Panc1 (cell line): ENCODE results near the gene BRAF.

Experiments
- CTCF ChIP-seq: fragments of 450-650 bp; IDR thresholded peaks from 2 replicates; pipeline ENCODE4 v1.5.1; 2017; ENCODE audit warnings: mild to moderate bottlenecking
- POLR2AphosphoS5 ChIP-seq: IDR thresholded peaks from 2 replicates; pipeline ENCODE4 v1.6.1; 2012; ENCODE audit warnings: mild to moderate bottlenecking, low read depth, low read length, moderate library complexity
- REST ChIP-seq, 2 experiments: IDR thresholded peaks; 2 replicates each; pipeline ENCODE4 v1.6.1; 2011 to 2012; ENCODE audit warnings: low read depth in 2 of 2, control low read depth in 1 of 2, low read length in 1 of 2, mild to moderate bottlenecking in 1 of 2, moderate library complexity in 1 of 2; ENCODE audit not compliant: insufficient read depth in 1 of 2
- TCF7L2 ChIP-seq: IDR thresholded peaks from 2 replicates; pipeline ENCODE4 v1.6.1; 2011; ENCODE audit warnings: mild to moderate bottlenecking, low read depth, low read length, inconsistent platforms

GRCh38 chr7:140917258-140917657, 7.5 kb downstream of the BRAF start:
- no peak for TF ChIP-seq CTCF
- no peak for TF ChIP-seq REST (IDR thresholded peaks at IDR 0.05; ENCODE audit: insufficient read depth in 1 of 2, low read depth in 2 of 2, low read length in 1 of 2)
- no peak for TF ChIP-seq TCF7L2
- TF ChIP-seq POLR2AphosphoS5: no peak
